NCI-H146 treated with DMSO at 0.1 percent for 48 hours (cell line): Measurements from ENCODE around the gene TEX48.
A peak's percentile ranks its signal among the peaks of the same experiment; 100 is the strongest.

Experiments used
- DNase-seq: peaks from one replicate; lab custom pipeline; 2025; ENCODE audit not compliant: unreplicated experiment; lab: John Stamatoyannopoulos, UW

TEX48 gene, protein sequence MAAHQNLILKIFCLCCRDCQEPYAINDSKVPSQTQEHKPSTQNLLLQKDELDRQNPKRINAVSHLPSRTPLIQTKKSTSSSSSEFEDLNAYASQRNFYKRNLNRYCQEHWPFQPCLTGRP

GRCh38 chr9:114681594-114682332, at the start of gene TEX48:
TEX48 (minus strand) TSS chr9:114682192; CDS start chr9:114671723, 10,469 bp downstream.
- DNase-seq = peak; percentile 46

DNA sequence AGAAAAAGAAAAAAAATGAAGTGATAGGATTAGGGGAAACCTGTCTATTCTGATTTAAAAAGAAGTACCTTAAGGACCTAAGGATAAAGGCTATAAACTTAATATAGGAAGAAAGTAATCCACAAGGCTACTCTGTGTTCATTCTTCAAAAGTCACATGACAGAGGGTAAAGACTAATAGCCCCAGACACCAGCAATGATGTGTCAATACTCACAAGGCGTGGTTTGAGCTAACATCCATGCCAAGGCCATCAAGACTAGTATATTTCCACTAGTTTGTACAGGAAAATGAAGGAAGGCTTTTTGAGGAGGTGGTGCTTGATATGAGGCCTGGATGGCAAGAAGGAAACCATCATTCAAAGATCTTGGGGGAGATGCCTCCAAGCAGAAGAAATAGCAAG, 49.7 kb upstream of the TEX48 start:
- no peak for DNase-seq

- DNase-seq = no peak
Measured at GRCh38 chr9:114729706-114730105, 47.7 kb upstream of the TEX48 start.

- no peak for DNase-seq
Measured at GRCh38 chr9:114725930-114726329, 43.9 kb upstream of the TEX48 start.

GRCh38 chr9:114724744-114725143, 42.8 kb upstream of the TEX48 start:
- no peak for DNase-seq

DNA sequence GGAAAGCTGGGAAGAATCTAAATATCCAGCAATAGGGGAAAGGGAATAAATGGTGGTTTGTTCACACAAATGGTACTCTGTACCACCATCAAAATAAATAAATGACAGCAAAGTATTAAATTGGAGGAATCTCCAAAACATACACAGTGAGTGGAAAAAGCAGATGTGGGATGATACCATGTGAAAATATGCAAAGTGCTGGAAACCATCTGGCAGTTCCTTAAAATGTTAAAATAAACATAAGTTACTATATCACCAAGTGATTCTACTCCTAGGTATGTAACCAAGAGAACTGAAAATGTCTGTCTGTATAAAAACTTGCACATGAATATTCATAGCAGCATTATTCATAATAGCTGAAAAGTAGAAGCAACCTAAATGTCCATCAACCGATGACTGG, 41.9 kb upstream of the TEX48 start:
- DNase-seq = no peak

- no peak for DNase-seq
Measured at GRCh38 chr9:114722937-114723620, 41.1 kb upstream of the TEX48 start.

GRCh38 chr9:114722081-114722621, 40.2 kb upstream of the TEX48 start:
- DNase-seq = no peak

GRCh38 chr9:114721491-114722079, 39.6 kb upstream of the TEX48 start:
- DNase-seq = peak; percentile 55

DNA sequence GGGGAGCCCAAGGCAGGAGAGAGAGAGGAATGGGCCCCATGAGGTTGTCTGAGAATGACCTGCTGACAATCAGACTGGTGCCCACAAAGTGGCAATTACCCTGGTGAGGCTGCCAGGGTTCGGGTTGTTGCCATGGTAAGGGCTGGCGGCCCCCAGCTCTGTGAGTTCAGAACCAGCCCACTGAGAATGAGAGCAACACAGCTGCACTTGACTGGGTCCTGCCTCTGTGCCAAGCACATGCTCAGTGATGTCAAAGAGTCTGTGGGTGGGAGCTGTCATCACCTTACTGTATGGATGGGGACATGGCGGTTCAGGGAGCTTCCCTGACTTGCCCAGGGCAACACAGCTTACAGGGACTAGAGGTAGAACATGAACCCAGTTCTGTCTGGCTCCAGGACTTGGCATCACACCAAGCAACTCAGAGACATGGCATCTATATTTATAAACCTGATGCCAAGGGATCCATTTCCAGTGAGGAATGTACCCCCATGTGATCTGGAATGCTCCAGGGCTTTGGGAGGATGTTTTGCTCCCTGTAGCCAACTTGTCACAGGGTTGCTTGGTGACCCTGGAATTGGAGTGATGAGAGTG, 38.2 kb upstream of the TEX48 start:
- no peak for DNase-seq

DNA sequence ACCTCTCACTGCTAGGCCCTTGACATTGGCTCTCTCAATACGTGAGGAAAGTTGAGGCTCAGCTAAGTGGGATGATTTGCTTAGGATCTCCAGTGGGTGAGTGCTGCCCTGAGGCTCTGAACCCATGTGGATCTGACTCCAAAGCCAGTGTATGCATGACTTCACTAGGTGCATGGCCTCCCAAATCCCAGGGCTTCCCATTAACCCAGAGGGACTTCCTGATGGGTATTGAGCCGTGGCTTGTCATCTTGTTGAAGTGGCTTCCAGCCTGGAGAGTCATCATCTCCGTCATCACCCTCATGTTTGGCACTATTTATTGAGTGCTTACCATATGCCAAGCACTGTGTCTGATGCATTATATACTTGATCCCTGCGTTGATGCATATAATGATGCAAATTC, 37.3 kb upstream of the TEX48 start:
- DNase-seq = no peak

GRCh38 chr9:114718801-114719221, 36.8 kb upstream of the TEX48 start:
- DNase-seq = no peak

DNA sequence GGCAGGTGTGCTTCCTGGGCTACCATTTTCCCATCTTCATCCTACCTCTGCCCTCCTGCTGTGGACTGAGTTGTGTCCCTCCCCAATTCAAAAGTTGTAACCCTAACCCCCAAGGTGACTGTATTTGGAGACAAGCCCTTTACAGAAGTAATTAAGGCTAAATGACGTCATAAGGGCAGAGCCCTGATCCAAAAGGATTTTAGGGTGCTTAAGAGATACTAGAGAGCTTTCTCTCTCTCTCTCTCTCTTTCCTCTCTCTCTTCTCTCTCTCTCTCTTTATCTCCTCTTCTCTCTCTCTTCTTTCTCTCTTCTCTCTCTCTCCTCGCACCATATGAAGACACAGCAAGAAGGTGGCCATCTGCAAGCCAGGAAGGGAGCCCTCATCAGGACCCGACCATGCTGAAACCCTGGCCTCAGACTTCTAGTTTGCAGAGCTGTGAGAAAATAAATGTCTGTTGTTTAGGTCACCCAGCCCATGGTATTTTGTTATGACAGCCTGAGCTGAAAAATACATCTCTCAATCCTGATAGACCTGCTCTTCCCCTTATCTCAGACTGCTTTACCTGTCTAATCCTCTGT, 36.0 kb upstream of the TEX48 start:
- DNase-seq = no peak

DNA sequence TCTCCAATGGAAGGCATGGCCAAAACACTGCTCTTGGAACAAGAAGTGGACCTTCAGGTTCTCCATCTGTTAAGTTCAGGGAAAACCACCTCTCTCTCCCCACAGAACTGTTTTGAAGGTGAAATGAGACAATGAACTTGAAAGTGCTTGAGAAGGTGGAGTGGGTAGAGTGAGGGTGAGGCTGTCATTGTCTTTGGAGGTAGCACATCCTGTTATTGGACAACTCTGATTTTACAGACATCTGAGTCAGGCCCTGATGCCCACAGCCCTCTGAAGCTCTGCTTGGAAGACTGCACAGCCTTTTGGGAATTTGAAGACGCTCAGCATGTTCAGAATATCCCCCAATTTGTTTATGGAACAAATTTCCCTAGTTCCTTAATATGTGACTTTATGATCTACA, 27.6 kb upstream of the TEX48 start:
- DNase-seq = no peak

- no peak for DNase-seq
Measured at GRCh38 chr9:114706711-114707110, 24.7 kb upstream of the TEX48 start.

GRCh38 chr9:114701988-114702387, 20.0 kb upstream of the TEX48 start:
- DNase-seq = no peak

DNA sequence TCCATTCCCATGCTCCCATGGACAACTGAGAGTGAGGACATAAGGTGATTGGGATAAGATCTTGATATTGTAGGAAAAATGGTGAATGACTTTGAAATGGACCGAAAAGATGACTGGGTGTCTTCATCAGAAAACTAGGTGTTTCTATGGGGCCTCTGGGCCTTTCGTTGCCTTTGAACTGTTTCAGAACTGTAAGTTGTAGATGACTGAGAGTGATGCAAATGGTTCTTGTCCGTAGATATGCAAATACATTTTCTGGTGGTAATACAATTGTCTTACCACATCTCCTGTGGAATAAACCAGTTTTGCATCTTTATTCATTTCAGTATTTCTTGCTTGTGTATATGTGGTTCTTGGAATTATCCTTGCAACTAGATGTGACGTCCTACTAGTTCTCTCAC, 16.0 kb upstream of the TEX48 start:
- DNase-seq = no peak

- no peak for DNase-seq
Measured at GRCh38 chr9:114696814-114697544, 15.0 kb upstream of the TEX48 start.

DNA sequence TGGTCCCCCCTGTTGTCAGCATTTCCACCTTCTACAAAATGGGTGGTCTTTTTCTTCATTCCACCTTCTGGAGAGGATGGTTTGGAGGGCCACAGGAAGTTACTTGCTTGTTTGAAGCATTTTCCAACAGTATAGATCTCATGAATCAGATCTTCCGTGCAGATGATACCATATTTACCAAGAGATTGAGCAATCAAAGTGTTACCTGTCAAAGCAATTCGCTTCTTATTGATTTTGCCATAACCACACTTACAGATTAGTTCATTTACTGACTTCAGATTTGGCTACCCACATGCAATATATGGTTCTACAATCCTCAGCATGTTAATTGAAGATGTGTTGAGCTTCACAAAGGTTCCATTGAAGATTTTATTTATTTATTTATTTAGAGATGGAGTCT, 14.0 kb upstream of the TEX48 start:
- DNase-seq = no peak

GRCh38 chr9:114694719-114695269, 12.8 kb upstream of the TEX48 start:
- DNase-seq = no peak
